Measurements from ENCODE around the gene EPB41L4B.
A peak's percentile ranks its signal among the peaks of the same experiment; 100 is the strongest.
"Not testable (repeated sequence)": the region's sequence is repeated elsewhere in the genome, so short reads cannot be mapped to it uniquely, and the experiment has no call there.

EPB41L4B gene

GRCh38 chr9:109295221-109296130 is 25.4 kb downstream of the EPB41L4B start:
- DNase-seq = no peak

- no peak for DNase-seq
Observed at GRCh38 chr9:109290385-109290784, 30.5 kb downstream of the EPB41L4B start.

GRCh38 chr9:109289931-109290330 is 30.9 kb downstream of the EPB41L4B start:
- no peak for DNase-seq

GRCh38 chr9:109289186-109289585 is 31.7 kb downstream of the EPB41L4B start:
- DNase-seq = no peak

GRCh38 chr9:109286981-109287380 is 33.9 kb downstream of the EPB41L4B start:
- no peak for DNase-seq

GRCh38 chr9:109286571-109286977 is 34.3 kb downstream of the EPB41L4B start:
- no peak for DNase-seq

- DNase-seq = not testable (repeated sequence)
Observed at GRCh38 chr9:109283672-109284071, 37.2 kb downstream of the EPB41L4B start.

GRCh38 chr9:109283012-109283411 is 37.8 kb downstream of the EPB41L4B start:
- no peak for DNase-seq

GRCh38 chr9:109282302-109282701 is 38.6 kb downstream of the EPB41L4B start:
- DNase-seq = no peak

- no peak for DNase-seq
Observed at GRCh38 chr9:109281518-109281917, 39.3 kb downstream of the EPB41L4B start.

- no peak for DNase-seq
Observed at GRCh38 chr9:109278848-109279247, 42.0 kb downstream of the EPB41L4B start.

- no peak for DNase-seq
Observed at GRCh38 chr9:109278216-109278615, 42.6 kb downstream of the EPB41L4B start.

- no peak for DNase-seq
Observed at GRCh38 chr9:109277451-109277850, 43.4 kb downstream of the EPB41L4B start.

- DNase-seq = no peak
Observed at GRCh38 chr9:109276469-109277440, 44.1 kb downstream of the EPB41L4B start.

- DNase-seq = no peak
Observed at GRCh38 chr9:109274884-109275730, 45.8 kb downstream of the EPB41L4B start.

GRCh38 chr9:109273869-109274268 is 47.0 kb downstream of the EPB41L4B start:
- no peak for DNase-seq

GRCh38 chr9:109272745-109273144 is 48.1 kb downstream of the EPB41L4B start:
- no peak for DNase-seq

GRCh38 chr9:109272045-109272444 is 48.8 kb downstream of the EPB41L4B start:
- no peak for DNase-seq

- DNase-seq = peak; percentile 77
Observed at GRCh38 chr9:109270971-109271925, 49.6 kb downstream of the EPB41L4B start.

GRCh38 chr9:109270441-109270840 is 50.4 kb downstream of the EPB41L4B start:
- DNase-seq = no peak

- DNase-seq = no peak
Observed at GRCh38 chr9:109269839-109270238, 51.0 kb downstream of the EPB41L4B start.
